Prostate gland (tissue), 2 donors: ENCODE results near the gene NUMA1. TPM values are rescaled to one million over a fixed set of nuclear protein-coding genes. Genes with fewer than 3 reads are reported as not detected.

Experiments
- DNase-seq: peaks from one replicate; pipeline ENCODE4 v3.0.0-alpha.2; 2019; ENCODE audit warnings: low spot score
- H3K27ac ChIP-seq, 2 donors: fragments of 200-600 bp; sonication (generic); 2 replicates each; pipeline ENCODE4 v1.5.1; 2017 to 2019
- H3K27me3 ChIP-seq: fragments of 200-600 bp; sonication (generic); replicated peaks from 2 replicates; pipeline ENCODE4 v1.5.1; 2019; ENCODE audit not compliant: insufficient read depth
- H3K36me3 ChIP-seq, 2 donors: fragments of 200-600 bp; sonication (generic); 1 replicate in 1 of 2; 2 replicates in 1 of 2; pipeline versions ENCODE4 v1.5.1 to v1.8.1; 2017 to 2019
- H3K4me1 ChIP-seq: fragments of 200-600 bp; sonication (generic); replicated peaks from 2 replicates; pipeline ENCODE4 v1.5.1; 2019
- H3K4me3 ChIP-seq, 2 donors: fragments of 200-600 bp; sonication (generic); 2 replicates each; pipeline ENCODE4 v1.5.1; 2017 to 2019
- H3K9me3 ChIP-seq: fragments of 200-600 bp; sonication (generic); 2 replicates; pipeline ENCODE4 v1.5.1; 2017
- CTCF ChIP-seq, 4 experiments: fragments of 200-600 bp in 2 of 4; fragments of 450-650 bp in 2 of 4; sonication (generic) in 2 of 4; IDR thresholded peaks; 1 replicate in 3 of 4; 2 replicates in 1 of 4; pipeline ENCODE4 v1.5.1; 2016 to 2019; ENCODE audit warnings: antibody characterized with exemption in 4 of 4, mild to moderate bottlenecking in 2 of 4, moderate library complexity in 2 of 4
- POLR2A ChIP-seq: fragments of 450-650 bp; IDR thresholded peaks from one replicate; pipeline ENCODE4 v1.6.1; 2016; ENCODE audit warnings: antibody characterized with exemption, mild to moderate bottlenecking
- POLR2AphosphoS5 ChIP-seq: sonication (generic); formaldehyde crosslinking; IDR thresholded peaks from one replicate; pipeline ENCODE4 v1.6.1; 2017; ENCODE audit warnings: antibody characterized with exemption
- WGBS: methylation state at CpG from one replicate; pipeline ENCODE4 v1.1.5; 2018; 5-methylcytosine and 5-hydroxymethylcytosine counted together
- intact Hi-C: fragments of 100-400 bp; cut with DNase I; formaldehyde crosslinking; loops from one replicate; pipeline ENCODE4 v1.14.2; 2022
- total RNA-seq, 2 donors: library from RNA; depleted of rRNA; stranded (reverse); fragments of >200 nt; gene quantifications; one replicate each; pipeline ENCODE4 v1.1.0, GENCODE V29; 2016

Gene NUMA1
- total RNA-seq, 2 donors from 2014 or later, result 623 to 712 TPM

- H3K4me1 ChIP-seq, result no peaks in the 10 kb centered on the region
- intact Hi-C loops, result no loop called here
- TF ChIP-seq CTCF (IDR thresholded peaks at IDR 0.05), result no peak
- TF ChIP-seq POLR2A, result no peak
- no peak for TF ChIP-seq POLR2AphosphoS5
- no peak overlapping the region for H3K4me3 ChIP-seq
- no peaks in the 10 kb centered on the region for H3K27me3 ChIP-seq
- no peaks in the 10 kb centered on the region for H3K36me3 ChIP-seq
- DNase-seq, result no peak
- no peak overlapping the region for H3K27ac ChIP-seq
- WGBS, result 54% methylated on average over 3 of the region's 3 CpGs
- H3K9me3 ChIP-seq, result no peaks in the 10 kb centered on the region
Measured at GRCh38 chr11:71990701-71991100, 89.6 kb downstream of the NUMA1 start.

- H3K27ac ChIP-seq, result no peak overlapping the region
- H3K36me3 ChIP-seq, result no peaks in the 10 kb centered on the region
- no peak for DNase-seq
- intact Hi-C loops, result no loop called here
- 23% methylated on average over 3 of the region's 3 CpGs for WGBS
- no peak overlapping the region for H3K4me3 ChIP-seq
- H3K9me3 ChIP-seq, result no peaks in the 10 kb centered on the region
- no peaks in the 10 kb centered on the region for H3K4me1 ChIP-seq
- TF ChIP-seq POLR2AphosphoS5 (peak; percentile 14), CTCF (IDR thresholded peaks at IDR 0.05) (no peak), POLR2A (no peak)
- H3K27me3 ChIP-seq, result no peaks in the 10 kb centered on the region
Measured at GRCh38 chr11:71988050-71988449, 92.3 kb downstream of the NUMA1 start.

GRCh38 chr11:71987521-71987920 is 92.8 kb downstream of the NUMA1 start:
- Histone ChIP-seq H3K27ac (no peak overlapping the region), H3K9me3 (no peaks in the 10 kb centered on the region), H3K4me1 (no peaks in the 10 kb centered on the region), H3K36me3 (no peaks in the 10 kb centered on the region), H3K27me3 (no peaks in the 10 kb centered on the region), H3K4me3 (no peak overlapping the region)
- no peak for DNase-seq
- TF ChIP-seq CTCF (IDR thresholded peaks at IDR 0.05) (no peak), POLR2A (no peak), POLR2AphosphoS5 (no peak)
- intact Hi-C loops, result no loop called here
- 8% methylated on average over 2 of the region's 2 CpGs for WGBS

- no peaks in the 10 kb centered on the region for H3K9me3 ChIP-seq
- H3K4me1 ChIP-seq, result no peaks in the 10 kb centered on the region
- no peak overlapping the region for H3K4me3 ChIP-seq
- no peak overlapping the region for H3K27ac ChIP-seq
- no peaks in the 10 kb centered on the region for H3K36me3 ChIP-seq
- 95% methylated on average over 2 of the region's 2 CpGs for WGBS
- no peak for DNase-seq
- intact Hi-C loops, result no loop called here
- no peak for TF ChIP-seq POLR2A
- no peak for TF ChIP-seq POLR2AphosphoS5
- TF ChIP-seq CTCF (IDR thresholded peaks at IDR 0.05), result no peak
- H3K27me3 ChIP-seq, result no peaks in the 10 kb centered on the region
Measured at GRCh38 chr11:71986131-71986530, 94.2 kb downstream of the NUMA1 start.

- intact Hi-C loops, result loop anchor here (5.0 kb wide), 2 partner anchors 108 to 163 kb away; no protein-coding TSS in a partner anchor
- no peak overlapping the region for H3K27ac ChIP-seq
- WGBS, result 65% methylated on average over 3 of the region's 3 CpGs
Measured at GRCh38 chr11:71979602-71980001, 100.7 kb downstream of the NUMA1 start.

More at GRCh38 chr11:71979602-71980001, 100.7 kb downstream of the NUMA1 start:
- no peaks in the 10 kb centered on the region for H3K4me1 ChIP-seq
- TF ChIP-seq POLR2A, result no peak
- no peak for TF ChIP-seq POLR2AphosphoS5
- no peak for TF ChIP-seq CTCF (IDR thresholded peaks at IDR 0.05)
- no peak for DNase-seq
- H3K4me3 ChIP-seq, result no peak overlapping the region
- no peaks in the 10 kb centered on the region for H3K27me3 ChIP-seq
- no peaks in the 10 kb centered on the region for H3K36me3 ChIP-seq
- no peaks in the 10 kb centered on the region for H3K9me3 ChIP-seq
